ENCODE data around the gene CAMKK1.
"Not testable (repeated sequence)": the region's sequence is repeated elsewhere in the genome, so short reads cannot be mapped to it uniquely, and the experiment has no call there.

CAMKK1 gene

GRCh38 chr17:3879591-3880417 is 13.0 kb downstream of the CAMKK1 start:
- DNase-seq (ENCODE audit: low read depth in 3 of 3) = no peak

- DNase-seq (ENCODE audit: low read depth in 3 of 3) = no peak
These were observed 13.7 kb downstream of the CAMKK1 start for GRCh38 chr17:3879186-3879585.

DNA sequence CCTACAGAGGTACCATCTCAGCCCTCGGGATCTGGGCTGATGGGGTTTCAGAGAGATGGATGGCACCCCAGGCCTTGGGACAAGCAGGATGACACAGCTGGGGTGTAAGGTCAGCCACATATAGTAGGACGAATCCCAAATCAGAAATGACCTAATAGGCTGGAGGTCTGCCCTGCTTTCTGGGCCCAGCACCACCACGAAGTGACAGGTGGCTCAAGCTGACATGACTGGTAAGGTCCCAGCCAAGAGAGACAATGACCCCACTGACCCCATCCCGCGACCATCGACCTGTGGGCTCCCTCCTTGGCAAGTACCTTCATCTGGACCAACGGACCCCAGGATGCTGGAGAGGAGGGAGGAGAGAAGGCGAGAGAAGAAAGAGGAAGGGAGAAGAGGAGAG is 15.6 kb downstream of the CAMKK1 start:
- DNase-seq (ENCODE audit: low read depth in 3 of 3) = no peak

DNA sequence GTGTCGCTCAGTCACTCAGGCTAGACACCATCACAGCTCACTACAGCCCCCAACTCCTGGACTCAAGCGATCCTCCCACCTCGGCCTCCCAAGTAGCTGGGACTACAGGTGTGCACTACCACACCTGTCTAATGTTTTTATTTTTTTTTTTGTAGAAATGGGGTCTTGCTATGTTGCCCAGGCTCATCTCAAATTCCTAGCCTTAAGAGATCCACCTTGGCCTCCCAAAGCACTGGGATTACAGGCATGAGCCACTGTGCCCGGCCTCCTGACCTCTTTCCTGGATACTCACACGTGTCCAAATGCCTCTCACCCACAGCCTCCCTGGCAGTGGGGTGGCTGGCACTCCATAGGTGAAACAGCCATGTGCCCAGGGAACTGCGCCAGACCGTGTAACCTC is 17.5 kb downstream of the CAMKK1 start:
- no peak for DNase-seq (ENCODE audit: low read depth in 3 of 3)

DNA sequence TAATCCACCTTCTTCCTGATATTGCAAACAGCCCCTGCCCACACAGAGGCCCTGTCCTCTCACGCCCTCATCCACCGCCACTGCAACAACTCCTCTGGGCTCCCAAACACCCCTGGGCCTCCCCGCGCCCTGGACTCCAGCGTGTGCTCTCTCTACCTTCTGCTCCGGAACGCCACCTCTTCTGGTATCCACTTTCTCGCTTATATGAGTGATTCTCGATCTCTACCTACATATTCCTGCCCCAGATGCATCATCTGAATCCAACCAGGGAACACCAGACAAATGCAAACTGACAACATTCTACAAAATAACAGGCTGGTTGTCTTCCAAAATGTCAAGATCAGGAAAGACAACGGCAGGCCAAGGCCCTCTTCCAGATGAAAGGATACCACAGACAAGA is 19.0 kb downstream of the CAMKK1 start:
- no peak for DNase-seq (ENCODE audit: low read depth in 3 of 3)

DNA sequence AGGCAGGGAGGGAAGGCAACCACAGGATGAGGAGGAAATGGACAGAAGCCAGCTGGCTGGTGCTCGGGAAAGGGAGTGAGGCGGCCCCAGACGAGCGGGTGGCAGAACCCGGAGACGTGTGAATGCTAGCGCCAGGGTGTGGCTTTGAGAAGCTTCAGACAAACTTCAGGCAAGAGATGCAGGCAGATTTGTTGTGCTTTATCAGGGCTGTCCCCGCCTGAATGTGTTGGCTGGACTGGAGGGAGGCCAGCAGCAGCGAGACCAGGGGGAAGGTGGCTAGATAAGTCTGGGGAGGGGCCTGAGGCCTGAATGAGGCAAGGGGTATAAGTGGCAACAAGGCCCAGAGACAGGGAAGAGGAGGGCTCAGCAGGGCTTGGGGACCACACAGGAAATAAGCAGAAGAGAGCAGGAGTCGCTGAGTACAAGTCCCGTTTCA is 22.0 kb downstream of the CAMKK1 start:
- no peak for DNase-seq (ENCODE audit: low read depth in 3 of 3)

GRCh38 chr17:3867606-3868005 is 25.2 kb downstream of the CAMKK1 start:
- no peak for DNase-seq (ENCODE audit: low read depth in 3 of 3)

- DNase-seq (ENCODE audit: low read depth in 3 of 3) = no peak
These were observed 25.7 kb downstream of the CAMKK1 start for GRCh38 chr17:3867106-3867505.

- DNase-seq (ENCODE audit: low read depth in 3 of 3) = no peak
These were observed 26.6 kb downstream of the CAMKK1 start for GRCh38 chr17:3866276-3866675.

DNA sequence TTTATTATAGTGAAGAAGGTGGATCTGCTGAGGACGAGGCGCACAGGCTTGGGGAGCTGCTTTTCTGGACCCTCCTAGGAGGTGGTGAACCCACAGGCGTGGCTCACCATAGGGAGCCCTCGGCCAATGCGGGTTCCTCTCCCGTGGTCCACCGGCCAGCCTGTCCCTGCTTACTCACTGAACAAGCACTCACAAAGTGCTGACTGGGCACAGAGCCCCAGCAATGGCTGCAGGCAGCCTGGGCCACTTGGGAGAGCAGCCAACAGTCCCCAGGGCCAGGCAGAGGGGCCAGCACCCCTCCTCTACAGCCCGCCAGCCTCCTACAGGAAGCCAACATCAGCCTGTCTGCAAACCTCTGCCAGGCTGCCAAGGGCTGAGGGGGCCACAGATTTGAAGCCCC is 27.7 kb downstream of the CAMKK1 start:
- DNase-seq (ENCODE audit: low read depth in 3 of 3) = no peak

- no peak for DNase-seq (ENCODE audit: low read depth in 3 of 3)
These were observed 28.3 kb downstream of the CAMKK1 start for GRCh38 chr17:3864534-3864933.

DNA sequence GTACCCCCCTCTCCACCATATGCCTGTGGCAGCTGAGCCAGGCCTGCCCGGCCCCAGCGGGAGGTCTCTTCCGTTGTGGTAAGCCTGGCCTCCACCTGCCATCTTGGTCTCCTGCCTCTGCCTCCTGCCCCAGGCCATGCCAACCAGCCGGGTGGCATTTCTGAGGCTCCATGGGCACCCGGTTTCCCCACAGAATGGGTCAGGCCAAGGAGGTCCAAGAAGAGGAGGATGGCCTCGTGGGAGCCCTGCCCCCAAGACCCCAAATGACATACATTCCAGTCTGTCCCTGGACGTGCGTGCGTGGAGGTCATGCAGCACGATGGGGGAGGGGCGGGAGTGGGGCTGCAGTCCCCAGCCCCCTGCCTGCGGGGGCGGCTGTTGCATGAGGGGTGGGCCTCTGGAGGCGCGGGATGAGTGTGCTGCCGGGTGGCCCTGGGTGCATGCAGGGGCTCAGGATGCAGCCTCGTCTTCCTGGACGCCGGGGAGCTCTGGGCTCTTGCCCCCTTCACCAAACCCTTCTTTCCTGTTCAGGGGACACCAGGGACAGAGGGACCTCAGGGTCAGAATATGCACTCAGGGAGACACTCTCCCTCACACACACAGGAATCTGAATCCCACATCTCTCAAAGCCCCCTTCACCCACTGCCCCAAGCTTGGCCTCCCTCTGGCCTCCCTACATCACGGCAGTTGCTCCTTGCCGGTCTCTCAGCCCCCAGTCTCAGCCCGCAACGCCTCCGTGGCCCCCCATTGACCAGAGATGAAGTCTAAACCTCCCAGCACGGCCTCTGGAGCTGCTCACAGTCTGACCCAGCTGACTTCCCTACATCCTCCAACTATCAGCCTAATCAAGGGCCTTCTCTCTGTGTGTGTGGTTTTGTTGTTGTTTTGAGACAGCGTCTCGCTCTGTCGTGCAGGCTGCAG is 30.8 kb downstream of the CAMKK1 start:
- no peak for DNase-seq (ENCODE audit: low read depth in 3 of 3)

- no peak for DNase-seq (ENCODE audit: low read depth in 3 of 3)
These were observed 31.7 kb downstream of the CAMKK1 start for GRCh38 chr17:3860939-3861700.

DNA sequence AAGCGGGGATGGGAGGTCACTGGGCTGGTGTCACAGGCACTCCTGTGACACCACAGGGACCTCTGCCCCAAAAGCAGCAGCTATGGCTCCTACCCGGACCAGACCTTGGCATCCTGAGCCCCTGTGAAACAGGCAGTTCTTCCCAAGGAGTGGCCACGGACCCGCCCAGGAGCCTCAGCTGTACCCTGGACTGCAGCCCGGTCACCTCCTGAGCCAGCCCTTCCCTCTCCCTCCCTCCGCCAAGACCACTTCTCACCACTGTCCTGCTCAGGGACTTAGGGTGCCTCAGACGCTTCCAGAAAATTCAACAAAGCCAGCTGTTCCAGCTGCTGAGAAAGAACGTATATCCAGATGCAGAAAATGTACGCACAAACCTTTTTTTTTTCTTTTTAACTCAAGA is 32.9 kb downstream of the CAMKK1 start:
- no peak for DNase-seq (ENCODE audit: low read depth in 3 of 3)

DNA sequence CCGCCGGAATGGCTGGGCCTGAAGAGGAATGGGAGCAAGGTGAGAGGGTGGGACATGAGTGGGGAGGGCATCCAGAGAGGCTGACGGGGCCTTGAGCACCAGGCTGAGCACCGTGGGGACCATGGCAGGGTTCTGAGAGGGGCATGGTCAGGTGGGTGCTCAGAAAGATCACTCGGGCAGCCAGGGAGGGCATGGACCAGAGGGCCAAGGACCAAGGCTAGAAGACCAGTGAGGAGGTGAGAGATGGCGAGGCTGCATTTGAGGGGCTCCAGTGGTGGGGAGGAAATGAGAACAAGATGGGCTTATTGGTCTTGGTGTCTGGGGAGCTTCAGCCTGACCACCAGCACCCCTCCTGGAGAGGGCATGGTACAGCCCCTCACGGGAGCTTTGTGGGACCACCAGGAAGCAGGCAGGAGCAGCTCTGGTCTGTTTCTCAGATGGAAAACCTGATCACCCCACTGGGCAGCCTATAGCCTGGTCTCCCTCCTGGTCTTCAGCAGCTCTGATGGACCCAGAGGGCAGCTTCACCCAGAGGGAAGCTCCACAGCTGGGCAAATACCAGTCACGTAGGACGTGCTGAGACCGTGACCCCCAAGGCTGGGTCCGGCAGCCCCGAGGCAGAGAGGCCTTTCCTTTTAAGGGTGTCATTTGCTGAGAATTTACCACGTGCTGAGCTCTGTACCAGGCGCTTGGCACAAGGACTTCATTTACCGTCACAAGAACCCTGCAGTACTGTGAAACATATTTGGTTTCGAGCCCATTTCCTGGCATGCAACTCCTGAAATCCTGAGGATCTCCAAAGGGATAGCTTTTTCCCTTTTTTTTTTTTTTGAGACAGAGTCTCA is 35.4 kb downstream of the CAMKK1 start:
- no peak for DNase-seq (ENCODE audit: low read depth in 3 of 3)

DNA sequence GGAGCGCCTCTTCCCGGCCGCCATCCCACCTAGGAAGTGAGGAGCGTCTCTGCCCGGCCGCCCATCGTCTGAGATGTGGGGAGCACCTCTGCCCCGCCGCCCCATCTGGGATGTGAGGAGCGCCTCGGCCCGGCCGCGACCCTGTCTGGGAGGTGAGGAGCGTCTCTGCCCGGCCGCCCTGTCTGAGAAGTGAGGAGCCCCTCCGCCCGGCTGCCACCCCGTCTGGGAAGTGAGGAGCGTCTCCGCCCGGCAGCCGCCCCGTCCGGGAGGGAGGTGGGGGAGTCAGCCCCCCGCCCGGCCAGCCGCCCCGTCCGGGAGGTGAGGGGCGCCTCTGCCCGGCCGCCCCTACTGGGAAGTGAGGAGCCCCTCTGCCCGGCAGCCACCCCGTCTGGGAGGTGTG is 38.6 kb downstream of the CAMKK1 start:
- not testable (repeated sequence) for DNase-seq (ENCODE audit: low read depth in 3 of 3)

DNA sequence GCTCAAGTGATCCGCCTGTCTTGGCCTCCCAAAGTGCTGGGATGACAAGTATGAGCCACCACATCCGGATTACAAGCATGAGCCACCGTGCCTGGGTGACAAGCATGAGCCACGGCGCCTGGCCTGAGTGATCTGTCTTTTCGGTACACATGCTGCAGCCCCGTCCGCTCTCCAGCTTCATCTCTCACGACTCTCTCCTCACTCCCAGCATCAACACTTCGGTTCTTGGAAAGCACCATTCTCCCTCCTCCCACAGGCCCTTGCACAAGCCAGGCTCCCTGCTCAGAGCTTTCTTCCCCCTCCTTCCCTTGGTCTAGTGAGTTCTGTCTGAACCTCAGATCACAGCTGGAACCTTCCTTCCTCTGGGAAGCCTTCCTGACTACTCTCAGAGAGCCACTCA is 40.3 kb downstream of the CAMKK1 start:
- no peak for DNase-seq (ENCODE audit: low read depth in 3 of 3)

GRCh38 chr17:3851461-3852100 is 41.3 kb downstream of the CAMKK1 start:
- no peak for DNase-seq (ENCODE audit: low read depth in 3 of 3)

DNA sequence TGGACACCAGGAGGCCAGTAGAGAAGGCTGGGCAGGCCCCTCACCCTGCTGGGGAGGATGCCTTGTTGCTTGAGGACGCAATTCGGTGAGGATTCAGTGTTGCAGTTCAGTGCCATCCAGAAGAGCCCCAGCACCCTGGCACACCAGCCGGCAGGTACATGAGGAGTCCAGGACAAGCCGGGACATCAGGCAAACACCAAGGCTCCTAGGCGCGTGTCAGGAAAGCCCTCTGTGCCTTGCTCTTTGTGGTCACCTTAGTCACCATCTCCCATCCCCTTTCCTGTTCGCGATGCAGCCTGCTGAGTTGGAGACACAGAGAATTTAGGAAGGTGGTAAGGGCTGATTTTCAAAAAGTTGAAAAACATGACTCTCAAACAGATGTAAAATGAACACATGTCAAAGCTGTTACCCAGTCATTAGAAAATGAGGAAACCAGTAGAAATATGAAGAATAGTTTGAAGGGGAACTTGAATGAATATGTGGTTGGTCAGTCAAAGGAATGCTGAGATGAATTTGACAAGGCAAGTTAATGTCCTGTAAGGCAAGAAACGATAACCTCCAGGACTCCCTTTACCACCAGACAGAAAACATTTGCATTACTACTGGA is 44.5 kb downstream of the CAMKK1 start:
- DNase-seq (ENCODE audit: low read depth in 3 of 3) = no peak

DNA sequence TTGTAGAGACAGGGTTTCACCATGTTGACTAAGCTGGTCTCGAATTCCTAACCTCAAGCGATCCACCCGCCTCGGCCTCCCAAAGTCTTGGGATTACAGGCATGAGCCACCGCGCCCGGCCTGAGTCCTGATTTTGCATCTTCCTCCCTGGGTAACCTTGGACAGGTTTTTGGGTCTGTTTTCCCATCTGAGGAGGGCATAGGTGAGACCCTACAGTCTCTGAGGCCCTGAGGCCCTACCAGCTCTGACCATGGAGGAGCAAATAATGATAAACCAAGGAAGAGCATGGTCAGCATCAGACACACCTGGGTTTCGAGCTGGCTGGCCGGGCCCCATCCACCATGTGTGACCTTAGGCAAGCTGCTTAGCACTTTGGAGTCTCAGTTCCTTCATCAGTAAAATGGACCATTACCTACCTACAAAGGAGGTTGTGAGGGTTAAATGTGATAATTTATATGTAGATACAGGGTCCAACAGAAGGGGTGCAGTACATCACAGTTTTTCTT is 45.6 kb downstream of the CAMKK1 start:
- no peak for DNase-seq (ENCODE audit: low read depth in 3 of 3)

Data from stimulated activated CD4-positive, alpha-beta T cell treated with anti-CD3 and anti-CD28 coated beads, TNF-alpha, amount 100 ng/mL, for 4 hours (primary cell).